ENCODE measurements around the gene CAMTA1. TPM values are rescaled to one million over a fixed set of nuclear protein-coding genes. Genes with fewer than 3 reads are reported as not detected.

CAMTA1 gene
- total RNA-seq, 1 donor from 2014 or later: 47.9 TPM

- H3K9me3 ChIP-seq: peaks cover 10% of the 10 kb centered on the region
- no peak overlapping the region for H3K27ac ChIP-seq
- no peaks in the 10 kb centered on the region for H3K4me1 ChIP-seq
- no peak for DNase-seq
- TF ChIP-seq CTCF (IDR thresholded peaks at IDR 0.05): no peak
- no peak overlapping the region for H3K4me3 ChIP-seq
- H3K36me3 ChIP-seq: peaks cover 84% of the 10 kb centered on the region
- no peaks in the 10 kb centered on the region for H3K27me3 ChIP-seq (ENCODE audit: low read depth)
- ATAC-seq: no peak
- intact Hi-C loops (cut with DNase I): no loop called here
Observed at GRCh38 chr1:7810395-7810794, 1025.1 kb downstream of the CAMTA1 start.

GRCh38 chr1:7811476-7811875 is 1026.2 kb downstream of the CAMTA1 start:
- H3K4me3 ChIP-seq: no peak overlapping the region
- no peak for ATAC-seq
- H3K27ac ChIP-seq: no peak overlapping the region
- no peaks in the 10 kb centered on the region for H3K4me1 ChIP-seq
- peaks cover 10% of the 10 kb centered on the region for H3K9me3 ChIP-seq
- intact Hi-C loops (cut with DNase I): no loop called here
- H3K36me3 ChIP-seq: peaks cover 75% of the 10 kb centered on the region
- DNase-seq: no peak
- H3K27me3 ChIP-seq (ENCODE audit: low read depth): no peaks in the 10 kb centered on the region
- no peak for TF ChIP-seq CTCF (IDR thresholded peaks at IDR 0.05)

GRCh38 chr1:7813677-7814373 is 1028.6 kb downstream of the CAMTA1 start:
- Histone ChIP-seq H3K27ac (no peak overlapping the region), H3K4me1 (no peaks in the 10 kb centered on the region), H3K27me3 (ENCODE audit: low read depth) (no peaks in the 10 kb centered on the region), H3K36me3 (peaks cover 85% of the 10 kb centered on the region), H3K4me3 (no peak overlapping the region), H3K9me3 (peaks cover 10% of the 10 kb centered on the region)
- intact Hi-C loops (cut with DNase I): no loop called here
- TF ChIP-seq CTCF (IDR thresholded peaks at IDR 0.05): no peak
- DNase-seq (no peak), ATAC-seq (no peak)

Other genes with a start within 250 kb of the CAMTA1 start
- 19.4 TPM for gene NOL9, start 230.9 kb upstream of the CAMTA1 start, total RNA-seq
- gene TAS1R1, start 230.1 kb upstream of the CAMTA1 start, total RNA-seq: 0.27 TPM
- 36.5 TPM for gene ZBTB48, start 205.5 kb upstream of the CAMTA1 start, total RNA-seq
- gene KLHL21, start 182.6 kb upstream of the CAMTA1 start, total RNA-seq: 22.6 TPM
- gene PHF13, start 171.7 kb upstream of the CAMTA1 start, total RNA-seq: 10.2 TPM
- gene THAP3, start 160.6 kb upstream of the CAMTA1 start, total RNA-seq: 15.7 TPM
- gene DNAJC11, start 83.6 kb upstream of the CAMTA1 start, total RNA-seq: 36.4 TPM

Data from lower lobe of right lung (tissue), 2 donors.